HG03558 (cell line): ENCODE measurements around the gene CAND2.
"Not testable (repeated sequence)": the region's sequence is repeated elsewhere in the genome, so short reads cannot be mapped to it uniquely, and the experiment has no call there.

Experiments
- ATAC-seq: cut with Tn5 transposase; IDR thresholded peaks from one replicate; pipeline ENCODE4 v1.9.1; 2021; ENCODE audit warnings: moderate number of reproducible peaks; ENCODE audit not compliant: unreplicated experiment; ENCODE audit errors: extremely low read depth

The CAND2 gene

DNA sequence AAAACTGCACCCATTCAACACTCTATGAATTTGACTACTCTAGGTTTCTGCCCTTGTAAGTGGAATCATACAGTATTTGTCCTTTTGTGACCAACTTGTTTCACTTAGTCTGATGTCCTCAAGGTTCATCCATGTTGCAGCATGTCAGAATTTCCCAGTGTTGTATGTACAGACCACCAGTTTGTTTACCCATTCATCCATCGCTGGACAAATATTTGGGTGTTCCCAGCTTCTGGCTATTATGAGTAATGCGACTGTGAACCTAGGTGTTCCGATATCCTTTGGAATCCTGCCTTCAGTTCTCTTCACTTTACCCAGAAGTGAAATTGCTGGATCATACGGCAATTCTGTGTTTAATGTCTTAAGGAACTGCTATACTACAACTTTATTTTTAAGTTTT, 32.3 kb downstream of the CAND2 start:
- ATAC-seq: no peak

DNA sequence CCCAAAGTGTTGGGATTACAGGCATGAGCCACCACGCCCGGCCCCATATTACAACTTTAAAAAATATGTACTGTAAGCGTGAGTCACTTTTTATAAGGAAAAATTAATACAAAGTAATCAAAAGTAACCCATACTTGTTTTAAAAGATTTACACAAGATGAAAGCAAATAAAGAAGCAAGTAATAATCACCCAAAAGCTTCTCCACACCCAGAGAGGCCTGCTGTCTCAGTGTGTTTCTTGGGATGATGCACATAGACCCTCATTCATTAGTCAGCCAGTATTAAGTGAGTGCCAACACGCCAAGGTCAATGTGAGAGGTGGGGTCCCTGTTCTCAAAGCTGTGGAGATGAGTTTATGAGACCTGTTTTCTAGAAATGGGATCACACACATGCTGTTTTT, 32.9 kb downstream of the CAND2 start:
- no peak for ATAC-seq

DNA sequence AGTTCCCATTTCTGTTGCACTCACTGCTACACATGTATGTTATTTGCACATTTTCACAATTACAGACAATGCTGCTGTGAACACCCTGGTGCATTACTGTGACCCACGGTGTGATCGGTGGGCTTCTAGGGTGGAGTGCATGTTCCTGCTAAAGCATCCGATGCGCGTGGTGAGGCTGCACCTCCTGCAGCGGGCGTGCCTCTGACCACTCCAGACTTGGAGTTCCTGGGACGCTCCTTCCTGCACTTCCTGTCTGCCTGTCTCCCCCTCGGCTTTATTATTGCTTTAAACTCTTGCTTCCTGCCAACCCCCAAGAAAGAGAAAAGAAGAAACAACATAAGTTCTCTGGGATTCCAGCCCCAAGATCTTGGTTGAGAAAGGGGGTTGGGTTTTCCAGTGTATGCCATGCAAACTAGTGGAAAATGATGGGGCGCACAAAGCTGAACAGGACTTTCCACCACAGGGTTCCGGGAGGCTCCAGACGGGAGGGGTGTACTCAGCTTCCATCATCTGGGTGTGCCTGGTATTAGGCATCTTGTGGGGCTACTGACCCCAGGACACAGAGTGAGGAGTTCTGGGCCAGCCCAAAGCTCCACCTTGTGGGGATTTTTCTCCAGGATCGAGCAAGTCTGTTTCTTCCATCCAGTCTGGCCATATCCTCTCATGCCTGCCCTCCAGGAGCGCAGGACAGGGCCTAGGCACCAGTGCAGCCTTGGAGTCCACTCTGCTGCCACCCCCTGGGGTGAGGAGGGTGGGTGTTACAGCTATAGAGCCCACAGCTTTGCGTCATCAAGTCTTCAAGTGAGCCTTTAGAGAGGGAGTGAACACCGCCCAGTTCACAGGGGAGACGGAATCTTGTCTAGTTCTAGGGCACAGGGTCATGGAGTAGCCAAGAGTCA, 33.7 kb downstream of the CAND2 start:
- ATAC-seq: no peak

GRCh38 chr3:12830785-12831156, 34.3 kb downstream of the CAND2 start:
- no peak for ATAC-seq

GRCh38 chr3:12831301-12831866, 34.9 kb downstream of the CAND2 start:
- no peak for ATAC-seq

GRCh38 chr3:12832350-12833221, 36.1 kb downstream of the CAND2 start:
- ATAC-seq: no peak

DNA sequence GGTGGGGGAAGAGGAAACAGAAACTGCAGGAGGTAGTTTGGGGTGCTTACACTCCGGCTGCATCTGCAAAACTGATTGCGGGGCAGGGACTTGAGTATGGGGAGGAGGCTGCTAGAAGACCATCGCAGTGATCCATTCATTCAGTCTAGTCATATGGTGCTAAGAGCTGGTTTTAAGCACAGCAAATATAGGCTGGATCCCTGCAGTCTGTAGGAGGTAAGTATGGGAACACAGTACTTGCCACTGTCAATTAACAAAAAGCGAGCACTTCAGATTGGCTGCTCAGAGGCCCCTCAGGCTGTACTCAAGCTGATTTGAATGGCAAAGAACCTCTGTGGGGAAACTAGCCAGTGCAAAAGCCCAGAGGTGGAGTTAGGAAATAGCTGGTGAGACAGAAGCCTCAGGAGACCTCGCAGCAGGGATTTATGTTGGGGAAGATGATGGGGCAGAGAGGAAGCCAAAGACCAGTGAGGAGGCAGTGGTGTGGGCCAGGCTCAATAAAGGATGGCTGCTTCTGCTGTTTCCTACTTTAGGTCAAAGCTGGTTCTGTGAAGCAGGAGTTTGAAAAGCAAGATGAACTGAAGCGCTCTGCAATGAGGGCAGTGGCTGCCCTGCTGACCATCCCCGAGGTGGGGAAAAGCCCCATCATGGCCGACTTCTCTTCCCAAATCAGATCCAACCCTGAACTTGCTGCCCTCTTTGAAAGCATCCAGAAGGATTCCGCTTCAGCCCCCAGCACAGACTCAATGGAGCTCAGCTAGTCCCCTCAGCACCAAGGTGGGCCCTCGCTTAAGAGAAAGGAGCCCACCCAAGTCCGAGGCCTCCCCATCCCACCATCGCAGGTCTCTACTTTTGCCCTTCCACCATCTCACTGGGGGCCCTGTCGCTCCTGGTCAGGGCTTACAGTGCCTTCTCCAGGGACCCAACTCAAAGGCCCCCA, 37.0 kb downstream of the CAND2 start:
- ATAC-seq: no peak

DNA sequence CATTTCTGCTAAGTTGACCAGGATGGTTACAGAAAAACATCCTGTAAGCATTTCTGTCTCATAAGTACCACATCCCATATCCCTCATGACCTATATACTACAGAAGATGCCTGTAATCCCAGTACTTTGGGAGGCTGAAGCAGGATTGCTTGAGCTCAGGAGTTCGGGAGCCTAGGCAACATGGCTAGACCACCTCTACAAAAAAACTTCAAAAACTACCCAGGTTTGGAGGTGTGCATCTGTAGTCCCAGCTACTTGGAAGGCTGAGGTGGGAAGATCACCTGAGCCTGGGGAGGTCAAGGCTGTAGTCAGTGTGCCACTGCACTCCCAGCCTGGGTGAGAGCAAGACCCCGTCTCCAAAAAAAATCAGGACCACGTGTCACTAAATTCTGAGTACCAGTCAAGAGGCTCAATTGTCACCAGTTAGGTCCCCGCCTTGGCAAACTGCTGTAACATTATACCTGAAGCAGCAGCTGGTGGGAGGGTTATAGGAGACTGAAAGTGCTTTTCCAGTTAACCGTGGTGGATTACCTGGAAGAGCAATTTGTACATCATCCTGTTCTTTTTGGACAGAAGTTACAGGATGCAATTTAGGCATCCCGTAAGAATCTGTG, 38.7 kb downstream of the CAND2 start:
- no peak for ATAC-seq

GRCh38 chr3:12837295-12837986, 41.0 kb downstream of the CAND2 start:
- ATAC-seq: no peak

DNA sequence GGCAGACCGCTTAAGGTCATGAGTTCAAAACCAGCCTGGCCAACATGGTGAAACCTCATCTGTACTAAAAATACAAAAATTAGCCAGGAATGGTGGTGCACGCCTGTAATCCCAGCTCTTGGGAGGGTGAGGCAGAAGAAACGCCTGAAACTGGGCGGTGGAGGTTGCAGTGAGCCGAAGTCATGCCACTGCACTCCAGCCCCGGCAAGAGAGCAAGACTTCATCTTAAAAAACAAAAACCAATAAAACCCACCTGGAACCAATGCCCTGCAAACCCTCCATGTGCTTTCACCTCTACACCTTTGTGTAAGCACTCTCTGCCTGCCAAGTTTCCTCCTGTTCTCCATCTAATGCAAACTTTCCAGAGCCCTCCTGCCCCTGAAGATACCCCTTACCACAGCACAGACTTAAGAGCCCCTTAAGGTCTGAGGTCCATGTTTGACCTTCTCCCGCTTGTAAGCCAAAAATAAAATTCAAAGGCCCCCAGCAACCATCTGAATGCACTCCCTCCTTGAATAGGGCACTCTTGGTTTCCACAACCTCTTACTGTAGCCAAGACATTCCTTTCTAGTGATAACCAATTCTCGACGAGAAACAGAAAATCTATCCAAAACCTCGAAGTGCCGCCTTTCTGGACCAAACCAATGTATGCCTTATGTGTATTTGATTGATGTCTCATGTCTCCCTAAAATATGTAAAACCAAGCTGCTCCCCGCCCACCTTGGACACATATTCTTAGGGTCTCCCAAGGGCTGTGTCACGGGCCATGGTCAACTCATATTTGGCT, 41.9 kb downstream of the CAND2 start:
- ATAC-seq: no peak

GRCh38 chr3:12839156-12839946, 42.9 kb downstream of the CAND2 start:
- no peak for ATAC-seq

DNA sequence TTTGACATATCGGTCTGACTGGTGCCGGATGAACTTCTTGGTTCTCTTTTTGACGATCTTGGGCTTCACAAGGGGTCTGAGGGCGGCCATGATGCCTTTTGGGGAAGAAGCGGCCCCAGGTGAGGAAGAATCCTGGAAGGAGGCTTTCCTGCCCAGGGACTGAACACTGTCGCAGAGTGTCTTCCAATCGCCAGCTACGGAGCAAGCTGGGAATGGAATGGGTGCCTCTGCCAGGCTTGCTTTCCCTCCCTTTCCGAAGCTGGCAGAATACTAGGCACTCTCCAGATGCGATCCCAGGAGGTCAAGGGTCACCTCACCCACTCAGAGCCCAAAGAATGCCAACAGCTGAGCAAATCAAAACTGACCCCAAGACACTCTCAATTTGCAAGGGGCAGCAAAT, 43.7 kb downstream of the CAND2 start:
- not testable (repeated sequence) for ATAC-seq

DNA sequence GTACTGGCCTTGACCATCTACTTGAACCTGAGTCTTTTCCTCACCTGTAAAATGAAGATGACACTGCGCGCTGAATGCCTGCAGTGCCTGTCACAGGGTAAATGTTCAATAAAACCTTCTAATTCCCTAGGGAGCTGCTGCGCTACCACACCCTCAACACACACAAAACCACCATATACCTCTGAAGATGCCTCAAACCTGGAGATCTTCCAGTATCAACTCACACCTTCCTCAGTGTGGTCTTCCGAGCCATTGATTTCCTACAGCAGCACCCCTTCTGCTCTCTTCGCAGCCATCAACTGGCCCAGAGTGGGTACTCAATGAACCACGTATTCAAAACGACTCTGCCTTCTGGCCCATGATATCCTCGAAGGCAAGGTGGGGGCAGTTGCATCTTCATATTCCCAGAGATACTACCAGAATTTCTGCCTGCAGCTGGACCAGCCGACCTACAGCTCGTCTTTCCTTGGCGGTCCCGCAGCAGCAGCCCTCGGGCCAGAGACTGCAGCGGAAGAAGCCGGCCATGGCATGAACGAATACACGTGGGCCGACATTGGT, 44.2 kb downstream of the CAND2 start:
- ATAC-seq: no peak

- peak; percentile 63 for ATAC-seq
These were observed 44.9 kb downstream of the CAND2 start, which contains the start of gene RPL32 for GRCh38 chr3:12841149-12841969. Gene RPL32 (minus strand): TSS chr3:12841565. CDS start chr3:12840237, 1,328 bp downstream.

- ATAC-seq: no peak
These were observed 45.5 kb downstream of the CAND2 start for GRCh38 chr3:12841970-12842328.

DNA sequence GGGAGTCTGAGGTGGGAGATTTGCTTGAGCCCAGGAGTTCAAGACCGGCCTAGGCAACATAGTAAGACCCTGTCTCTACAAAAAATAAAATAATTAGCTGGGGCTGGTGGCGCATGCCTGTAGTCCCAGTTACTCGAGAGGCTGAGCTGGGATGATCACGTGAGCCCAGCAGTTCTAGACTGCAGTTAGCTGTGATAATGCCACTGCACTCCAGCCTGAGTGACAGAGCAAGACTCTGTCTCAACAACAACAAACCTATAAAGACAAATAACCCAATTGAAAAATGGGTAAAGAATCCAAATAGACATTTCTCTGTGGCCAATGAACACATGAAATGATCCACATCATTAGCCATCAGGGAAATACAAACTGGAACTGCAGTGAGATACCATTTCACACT, 46.0 kb downstream of the CAND2 start:
- no peak for ATAC-seq
